CD4-positive, alpha-beta memory T cell (primary cell): Measurements from ENCODE around the gene CHN2. TPM values are rescaled to one million over a fixed set of nuclear protein-coding genes. Genes with fewer than 3 reads are reported as not detected.
A peak's percentile ranks its signal among the peaks of the same experiment; 100 is the strongest.

ENCODE experiments used
- CTCF ChIA-PET: fragments of 350-600 bp; sonication (Branson Sonifier 250); formaldehyde crosslinking; loops from one replicate; lab custom pipeline; 2021; ENCODE audit warnings: inconsistent platforms; ENCODE audit not compliant: partially characterized antibody; lab: Charles Lee
- POLR2A ChIA-PET: fragments of 350-600 bp; sonication (Branson Sonifier 250); formaldehyde crosslinking; loops from one replicate; lab custom pipeline; 2021; ENCODE audit not compliant: partially characterized antibody; lab: Charles Lee
- DNase-seq, 5 donors: peaks; one replicate each; pipeline versions ENCODE4 v3.0.0 to v3.0.0-alpha.2; 2020 to 2022; ENCODE audit warnings: mixed read lengths in 1 of 5
- H3K27ac ChIP-seq: one replicate; pipeline ENCODE4 v1.7.0; 2013; ENCODE audit warnings: low read depth, low read length
- H3K27me3 ChIP-seq: 2 replicates; pipeline ENCODE4 v1.7.0; 2013; ENCODE audit warnings: mild to moderate bottlenecking, low read length, moderate library complexity; ENCODE audit not compliant: insufficient read depth
- H3K36me3 ChIP-seq: 2 replicates; pipeline ENCODE4 v1.7.0; 2013; ENCODE audit warnings: mild to moderate bottlenecking, low read length, moderate library complexity; ENCODE audit not compliant: insufficient read depth
- H3K4me1 ChIP-seq: 2 replicates; pipeline ENCODE4 v1.7.0; 2013; ENCODE audit warnings: mild to moderate bottlenecking, low read length, moderate library complexity; ENCODE audit not compliant: insufficient read depth
- H3K4me3 ChIP-seq, 2 donors: one replicate each; pipeline ENCODE4 v1.7.0; 2013; ENCODE audit warnings: low read length in 2 of 2, mild to moderate bottlenecking in 1 of 2
- H3K9me3 ChIP-seq, 2 donors: one replicate each; pipeline ENCODE4 v1.7.0; 2013; ENCODE audit warnings: low read length in 2 of 2, control low read depth in 1 of 2; ENCODE audit not compliant: control insufficient read depth in 1 of 2
- H3K27ac Mint-ChIP-seq, 7 donors: one replicate each; pipeline ENCODE4 v1.8.0; 2020 to 2021; ENCODE audit warnings: mixed read lengths in 7 of 7, mild to moderate bottlenecking in 6 of 7, inconsistent platforms in 3 of 7, moderate library complexity in 3 of 7
- H3K27me3 Mint-ChIP-seq, 2 donors: one replicate each; pipeline ENCODE4 v1.8.0; 2020 to 2021; ENCODE audit warnings: mixed read lengths in 2 of 2
- H3K36me3 Mint-ChIP-seq, 2 donors: one replicate each; pipeline ENCODE4 v1.8.0; 2020 to 2021; ENCODE audit warnings: mixed read lengths in 2 of 2, inconsistent platforms in 1 of 2, mild to moderate bottlenecking in 1 of 2
- H3K4me1 Mint-ChIP-seq, 4 donors: one replicate each; pipeline ENCODE4 v1.8.0; 2020 to 2021; ENCODE audit warnings: mixed read lengths in 4 of 4, mild to moderate bottlenecking in 1 of 4
- H3K4me3 Mint-ChIP-seq, 8 donors: one replicate each; pipeline ENCODE4 v1.8.0; 2020 to 2021; ENCODE audit warnings: mixed read lengths in 8 of 8, mild to moderate bottlenecking in 7 of 8, moderate library complexity in 6 of 8, inconsistent platforms in 3 of 8
- H3K9me3 Mint-ChIP-seq, 8 donors: one replicate each; pipeline ENCODE4 v1.8.0; 2020 to 2021; ENCODE audit warnings: mixed read lengths in 8 of 8, mild to moderate bottlenecking in 5 of 8, inconsistent platforms in 3 of 8, moderate library complexity in 1 of 8
- intact Hi-C: fragments of 100-400 bp; cut with micrococcal nuclease; formaldehyde crosslinking; loops from one replicate; pipeline ENCODE4 v1.15.1; 2023
- polyA plus RNA-seq, 2 donors: library from polyadenylated mRNA; unstranded; fragments of 300-500 nt; fragmentation: Illumina TruSeq; gene quantifications; one replicate each; pipeline ENCODE4 v1.2.3, GENCODE V29; 2021
- total RNA-seq, 2 experiments: library from RNA; stranded (reverse); gene quantifications; one replicate each; pipeline ENCODE4 v1.2.3, GENCODE V29; 2021

Gene CHN2
- total and polyA plus RNA-seq, 4 experiments from 2014 or later, result 1.8 to 7.6 (median 3.5) TPM

DNA sequence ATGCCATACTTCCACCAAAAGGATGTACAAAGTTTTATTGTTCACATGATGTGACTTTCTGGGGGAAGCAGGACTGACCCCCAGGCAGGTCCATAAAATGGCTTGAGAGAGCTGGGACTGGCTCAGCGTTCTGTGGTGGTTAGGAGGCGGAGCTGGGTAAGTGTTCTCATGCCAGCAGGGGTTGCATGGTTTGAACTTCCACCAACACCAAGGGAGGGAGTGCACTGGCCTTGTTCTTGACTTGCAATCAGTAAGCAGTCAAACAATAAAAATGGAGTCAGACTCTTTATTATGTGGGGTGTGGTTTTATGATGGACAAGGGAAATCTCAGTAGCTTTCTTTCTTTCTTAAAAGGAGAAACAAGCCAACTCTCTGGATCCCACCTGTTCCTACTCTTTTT lies 273.6 kb downstream of the CHN2 start:
- H3K4me3 ChIP-seq, result no peak overlapping the region
- peak in 1 of 5 donors; percentile 39 for DNase-seq
- intact Hi-C loops, result no loop called here
- peaks cover 0 to 1% (median 0%) of the 10 kb centered on the region in 4 donors for H3K4me1 Mint-ChIP-seq
- CTCF ChIA-PET, result interaction anchor here (0.6 kb wide), 1 partner anchor 724 kb away, joined by 3 read pairs; no protein-coding TSS in a partner anchor
- no peaks in the 10 kb centered on the region for H3K36me3 Mint-ChIP-seq
- H3K27ac ChIP-seq, result no peak overlapping the region
- H3K27ac Mint-ChIP-seq, result no peak overlapping the region
- no peaks in the 10 kb centered on the region for H3K9me3 Mint-ChIP-seq
- H3K27me3 ChIP-seq, result no peaks in the 10 kb centered on the region
- no peaks in the 10 kb centered on the region for H3K36me3 ChIP-seq
- no peaks in the 10 kb centered on the region for H3K9me3 ChIP-seq
- H3K4me1 ChIP-seq, result no peaks in the 10 kb centered on the region
- POLR2A ChIA-PET, result no interaction called here
- no peaks in the 10 kb centered on the region for H3K27me3 Mint-ChIP-seq
- no peak overlapping the region for H3K4me3 Mint-ChIP-seq

DNA sequence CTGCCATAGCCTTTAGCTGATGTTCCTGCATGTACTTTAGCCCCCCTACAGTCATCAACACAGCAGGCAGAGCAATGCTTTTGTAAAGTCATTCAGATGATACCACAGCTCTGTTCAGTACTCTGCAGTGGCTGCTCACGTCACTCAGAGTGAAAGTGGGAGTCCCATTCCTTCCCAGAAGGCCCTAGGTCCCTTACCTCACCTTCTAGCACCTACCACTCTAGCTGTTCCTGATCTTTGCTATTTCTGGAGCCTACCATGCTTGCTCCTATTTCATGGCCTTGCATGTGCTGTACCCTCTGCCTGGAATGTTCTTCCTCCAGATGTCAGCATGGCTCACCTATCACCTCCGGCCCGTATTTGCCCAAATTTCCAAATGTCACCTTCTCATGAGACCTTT lies 274.7 kb downstream of the CHN2 start:
- H3K9me3 Mint-ChIP-seq, result no peaks in the 10 kb centered on the region
- Histone ChIP-seq H3K4me1 (no peaks in the 10 kb centered on the region), H3K4me3 (no peak overlapping the region), H3K9me3 (no peaks in the 10 kb centered on the region), H3K27me3 (no peaks in the 10 kb centered on the region), H3K36me3 (no peaks in the 10 kb centered on the region), H3K27ac (no peak overlapping the region)
- peaks cover 0 to 1% (median 0%) of the 10 kb centered on the region in 4 donors for H3K4me1 Mint-ChIP-seq
- no peaks in the 10 kb centered on the region for H3K27me3 Mint-ChIP-seq
- ChIA-PET CTCF (no interaction called here), POLR2A (no interaction called here)
- intact Hi-C loops, result no loop called here
- DNase-seq, result no peak
- no peak overlapping the region for H3K4me3 Mint-ChIP-seq
- no peaks in the 10 kb centered on the region for H3K36me3 Mint-ChIP-seq
- no peak overlapping the region for H3K27ac Mint-ChIP-seq

- H3K36me3 Mint-ChIP-seq, result no peaks in the 10 kb centered on the region
- POLR2A ChIA-PET, result no interaction called here
These were observed 275.5 kb downstream of the CHN2 start for GRCh38 chr7:29469976-29470557.

DNA sequence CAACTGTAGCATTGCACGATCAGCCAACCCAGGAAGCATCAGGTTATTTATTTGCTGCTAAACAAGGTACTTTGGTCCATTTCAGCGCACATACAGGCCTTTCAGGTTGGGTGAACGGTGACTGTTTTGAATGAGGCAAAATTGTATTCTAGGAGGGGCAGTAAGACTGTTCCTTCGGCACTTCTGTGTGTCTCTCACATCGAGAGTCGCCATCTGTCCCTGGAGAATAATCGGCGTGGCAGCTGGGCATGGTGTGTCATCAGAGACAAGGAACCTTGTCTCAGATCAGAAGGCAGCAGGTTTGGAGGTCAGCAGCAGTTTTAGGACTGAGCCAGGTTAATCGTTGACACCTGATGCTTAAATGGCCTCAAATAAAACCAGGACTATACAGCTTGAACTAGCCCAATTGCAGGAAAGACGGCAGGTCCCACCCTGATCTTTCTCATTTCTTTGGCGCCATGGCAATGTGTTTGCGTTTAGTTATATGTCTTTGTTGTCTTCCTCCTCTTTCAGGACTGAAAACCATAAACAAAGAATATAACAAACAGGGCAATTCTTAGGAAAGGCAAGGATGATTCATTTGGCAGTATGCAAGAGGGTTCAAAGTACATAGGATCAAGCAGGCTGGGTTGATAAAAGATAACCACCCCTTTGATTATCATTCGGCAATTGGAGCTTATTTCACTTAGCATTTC lies 277.0 kb downstream of the CHN2 start:
- POLR2A ChIA-PET, result no interaction called here
- no peaks in the 10 kb centered on the region for H3K36me3 Mint-ChIP-seq
- Histone ChIP-seq H3K27me3 (no peaks in the 10 kb centered on the region), H3K4me1 (no peaks in the 10 kb centered on the region), H3K9me3 (no peaks in the 10 kb centered on the region), H3K36me3 (no peaks in the 10 kb centered on the region), H3K27ac (no peak overlapping the region), H3K4me3 (no peak overlapping the region)
- no peaks in the 10 kb centered on the region for H3K9me3 Mint-ChIP-seq
- H3K4me3 Mint-ChIP-seq, result no peak overlapping the region
- peaks cover 0 to 1% (median 0%) of the 10 kb centered on the region in 4 donors for H3K4me1 Mint-ChIP-seq
- CTCF ChIA-PET, result no interaction called here
- intact Hi-C loops, result no loop called here
- no peak for DNase-seq
- no peak overlapping the region for H3K27ac Mint-ChIP-seq
- no peaks in the 10 kb centered on the region for H3K27me3 Mint-ChIP-seq

More at GRCh38 chr7:29469976-29470557, 275.5 kb downstream of the CHN2 start:
- no peaks in the 10 kb centered on the region for H3K9me3 ChIP-seq
- no peaks in the 10 kb centered on the region for H3K27me3 ChIP-seq
- H3K27ac Mint-ChIP-seq, result no peak overlapping the region
- no peaks in the 10 kb centered on the region for H3K27me3 Mint-ChIP-seq
- DNase-seq, result no peak
- H3K27ac ChIP-seq, result no peak overlapping the region
- no peaks in the 10 kb centered on the region for H3K9me3 Mint-ChIP-seq
- no peaks in the 10 kb centered on the region for H3K4me1 ChIP-seq
- no peak overlapping the region for H3K4me3 Mint-ChIP-seq
- H3K36me3 ChIP-seq, result no peaks in the 10 kb centered on the region
- H3K4me3 ChIP-seq, result no peak overlapping the region
- H3K4me1 Mint-ChIP-seq, result peaks cover 0 to 1% (median 0%) of the 10 kb centered on the region in 4 donors
- intact Hi-C loops, result no loop called here
- CTCF ChIA-PET, result no interaction called here

- POLR2A ChIA-PET, result no interaction called here
- Mint-ChIP-seq H3K9me3 (no peaks in the 10 kb centered on the region), H3K27me3 (no peaks in the 10 kb centered on the region), H3K36me3 (no peaks in the 10 kb centered on the region), H3K4me1 (no peaks in the 10 kb centered on the region), H3K4me3 (no peak overlapping the region), H3K27ac (no peak overlapping the region)
- no peak for DNase-seq
- Histone ChIP-seq H3K4me3 (no peak overlapping the region), H3K4me1 (no peaks in the 10 kb centered on the region), H3K27me3 (no peaks in the 10 kb centered on the region), H3K36me3 (no peaks in the 10 kb centered on the region), H3K9me3 (no peaks in the 10 kb centered on the region), H3K27ac (no peak overlapping the region)
- CTCF ChIA-PET, result interaction anchor here (0.6 kb wide), 1 partner anchor 1291 kb away, joined by 4 read pairs; no protein-coding TSS in a partner anchor
- intact Hi-C loops, result no loop called here
These were observed 282.3 kb downstream of the CHN2 start for GRCh38 chr7:29476916-29477315.

GRCh38 chr7:29478226-29478625 lies 283.7 kb downstream of the CHN2 start:
- intact Hi-C loops, result no loop called here
- Histone ChIP-seq H3K9me3 (no peaks in the 10 kb centered on the region), H3K27ac (no peak overlapping the region), H3K27me3 (no peaks in the 10 kb centered on the region), H3K36me3 (no peaks in the 10 kb centered on the region), H3K4me3 (no peak overlapping the region), H3K4me1 (no peaks in the 10 kb centered on the region)
- no peaks in the 10 kb centered on the region for H3K4me1 Mint-ChIP-seq
- DNase-seq, result no peak
- CTCF ChIA-PET, result interaction anchor here (0.6 kb wide), 1 partner anchor 21 kb away, joined by 3 read pairs; no protein-coding TSS in a partner anchor
- POLR2A ChIA-PET, result no interaction called here
- H3K4me3 Mint-ChIP-seq, result no peak overlapping the region
- no peaks in the 10 kb centered on the region for H3K36me3 Mint-ChIP-seq
- no peak overlapping the region for H3K27ac Mint-ChIP-seq
- no peaks in the 10 kb centered on the region for H3K9me3 Mint-ChIP-seq
- H3K27me3 Mint-ChIP-seq, result no peaks in the 10 kb centered on the region

DNA sequence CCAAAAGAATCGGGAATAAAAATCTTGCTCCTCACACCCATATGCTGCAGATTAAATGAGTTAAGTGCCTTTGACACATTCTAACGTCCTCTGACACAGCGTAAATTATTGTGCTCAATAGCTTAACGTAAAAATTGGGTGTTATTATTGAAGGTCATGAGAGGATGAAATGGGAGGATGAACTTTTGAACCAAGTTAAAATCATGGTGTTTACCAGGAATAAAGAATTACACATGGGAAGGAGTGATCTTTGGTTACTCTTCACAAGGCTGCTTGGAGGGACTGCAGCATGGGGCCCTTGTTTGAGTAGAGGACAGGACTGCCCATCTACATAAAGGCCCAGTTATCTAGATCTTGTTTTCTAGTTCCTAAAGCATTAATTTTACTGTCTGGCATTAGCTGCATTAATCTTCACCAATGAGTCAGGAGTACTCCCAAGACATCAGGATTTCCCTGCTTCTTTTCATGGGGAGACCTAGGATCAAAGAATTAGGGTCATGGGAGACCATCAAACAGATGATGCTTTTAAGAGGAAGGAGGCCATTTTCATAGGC lies 284.2 kb downstream of the CHN2 start:
- H3K4me1 ChIP-seq, result no peaks in the 10 kb centered on the region
- no peaks in the 10 kb centered on the region for H3K36me3 Mint-ChIP-seq
- H3K4me3 ChIP-seq, result no peak overlapping the region
- intact Hi-C loops, result no loop called here
- ChIA-PET CTCF (interaction anchor here (0.6 kb wide), 1 partner anchor 20 kb away, joined by 3 read pairs; no protein-coding TSS in a partner anchor), POLR2A (no interaction called here)
- H3K27ac ChIP-seq, result no peak overlapping the region
- H3K4me1 Mint-ChIP-seq, result no peaks in the 10 kb centered on the region
- H3K9me3 Mint-ChIP-seq, result no peaks in the 10 kb centered on the region
- no peaks in the 10 kb centered on the region for H3K36me3 ChIP-seq
- H3K27me3 Mint-ChIP-seq, result no peaks in the 10 kb centered on the region
- no peak for DNase-seq
- no peaks in the 10 kb centered on the region for H3K9me3 ChIP-seq
- no peak overlapping the region for H3K4me3 Mint-ChIP-seq
- no peak overlapping the region for H3K27ac Mint-ChIP-seq
- H3K27me3 ChIP-seq, result no peaks in the 10 kb centered on the region
